Upper lobe of right lung (tissue), 1 donor: ENCODE data around the gene HDDC2. TPM values are rescaled to one million over a fixed set of nuclear protein-coding genes. Genes with fewer than 3 reads are reported as not detected.

ENCODE experiments used
- ATAC-seq: fragments of 200-7000 bp; cut with Tn5 transposase; one replicate; pipeline ENCODE4 v1.9.1; 2020; ENCODE audit warnings: mild to moderate bottlenecking, moderate library complexity
- DNase-seq: peaks from one replicate; pipeline ENCODE4 v3.0.0-alpha.2; 2020
- H3K27ac ChIP-seq: fragments of 200-600 bp; one replicate; pipeline ENCODE4 v1.8.0; 2022
- H3K27me3 ChIP-seq: fragments of 200-600 bp; one replicate; pipeline ENCODE4 v1.8.0; 2022; ENCODE audit warnings: mild to moderate bottlenecking
- H3K36me3 ChIP-seq: fragments of 200-600 bp; one replicate; pipeline ENCODE4 v1.8.0; 2022
- H3K4me1 ChIP-seq: fragments of 200-600 bp; one replicate; pipeline ENCODE4 v1.8.0; 2022
- H3K4me3 ChIP-seq: fragments of 200-600 bp; one replicate; pipeline ENCODE4 v1.8.0; 2022; ENCODE audit warnings: mild to moderate bottlenecking
- H3K9me3 ChIP-seq: fragments of 200-600 bp; one replicate; pipeline ENCODE4 v1.8.0; 2022
- CTCF ChIP-seq: fragments of 200-600 bp; IDR thresholded peaks from one replicate; pipeline ENCODE4 v1.8.0; 2022; ENCODE audit warnings: antibody characterized with exemption
- intact Hi-C: fragments of 100-400 bp; cut with DNase I; formaldehyde crosslinking; loops from one replicate; pipeline ENCODE4 v1.11.0; 2022
- total RNA-seq: library from RNA; stranded (reverse); fragmentation: NEBNext Ultra II Directional; extraction: Animal tissue kit (Norgen Biotek cat#: 25700); gene quantifications from one replicate; pipeline ENCODE4 v1.2.1, GENCODE V29; 2021
- donor health status: DM: no; HTN: yes; CAD: no; lungs with severe emphysema.

The HDDC2 gene
- total RNA-seq, 1 donor from 2014 or later: 51.7 TPM

GRCh38 chr6:125230674-125231073, 71.1 kb downstream of the HDDC2 start:
- no peak overlapping the region for H3K4me3 ChIP-seq
- TF ChIP-seq CTCF: no peak
- H3K27ac ChIP-seq: no peak overlapping the region
- ATAC-seq: no peak
- DNase-seq: no peak
- H3K27me3 ChIP-seq: no peaks in the 10 kb centered on the region
- H3K36me3 ChIP-seq: no peaks in the 10 kb centered on the region
- intact Hi-C loops: no loop called here
- peaks cover 3% of the 10 kb centered on the region for H3K4me1 ChIP-seq
- no peaks in the 10 kb centered on the region for H3K9me3 ChIP-seq

- ATAC-seq (no peak), DNase-seq (no peak)
- no peak for TF ChIP-seq CTCF
- Histone ChIP-seq H3K36me3 (no peaks in the 10 kb centered on the region), H3K27ac (no peak overlapping the region), H3K4me3 (no peak overlapping the region), H3K27me3 (no peaks in the 10 kb centered on the region), H3K4me1 (peaks cover 3% of the 10 kb centered on the region), H3K9me3 (no peaks in the 10 kb centered on the region)
- intact Hi-C loops: no loop called here
Measured at GRCh38 chr6:125228981-125229479, 72.7 kb downstream of the HDDC2 start.

- H3K27ac ChIP-seq: no peak overlapping the region
- no peaks in the 10 kb centered on the region for H3K9me3 ChIP-seq
- ATAC-seq (no peak), DNase-seq (no peak)
- H3K4me1 ChIP-seq: no peaks in the 10 kb centered on the region
- intact Hi-C loops: no loop called here
- TF ChIP-seq CTCF: no peak
- no peaks in the 10 kb centered on the region for H3K27me3 ChIP-seq
- H3K4me3 ChIP-seq: no peak overlapping the region
- H3K36me3 ChIP-seq: no peaks in the 10 kb centered on the region
Measured at GRCh38 chr6:125227244-125227643, 74.5 kb downstream of the HDDC2 start.

Other genes starting within 250 kb of the HDDC2 start
- 24.5 TPM for gene TPD52L1, start 148.2 kb downstream of the HDDC2 start, total RNA-seq